HL-60 (cell line): ENCODE measurements around the gene CACNA2D3.

Experiments used
- CTCF ChIP-seq: IDR thresholded peaks from one replicate; pipeline ENCODE4 v1.5.1; 2011; ENCODE audit warnings: low read length, control low read depth, inconsistent platforms; ENCODE audit not compliant: insufficient read depth
- GABPA ChIP-seq: IDR thresholded peaks from 2 replicates; pipeline ENCODE4 v1.6.1; 2012; ENCODE audit warnings: low read depth
- POLR2AphosphoS5 ChIP-seq: IDR thresholded peaks from 2 replicates; pipeline ENCODE4 v1.6.1; 2012; ENCODE audit warnings: low read depth
- REST ChIP-seq: IDR thresholded peaks from 2 replicates; pipeline ENCODE4 v1.6.1; 2012; ENCODE audit warnings: low read depth; ENCODE audit not compliant: insufficient replicate concordance
- SPI1 ChIP-seq: IDR thresholded peaks from 2 replicates; pipeline ENCODE4 v1.6.1; 2012; ENCODE audit warnings: low read depth, mild to moderate bottlenecking, borderline replicate concordance

DNA sequence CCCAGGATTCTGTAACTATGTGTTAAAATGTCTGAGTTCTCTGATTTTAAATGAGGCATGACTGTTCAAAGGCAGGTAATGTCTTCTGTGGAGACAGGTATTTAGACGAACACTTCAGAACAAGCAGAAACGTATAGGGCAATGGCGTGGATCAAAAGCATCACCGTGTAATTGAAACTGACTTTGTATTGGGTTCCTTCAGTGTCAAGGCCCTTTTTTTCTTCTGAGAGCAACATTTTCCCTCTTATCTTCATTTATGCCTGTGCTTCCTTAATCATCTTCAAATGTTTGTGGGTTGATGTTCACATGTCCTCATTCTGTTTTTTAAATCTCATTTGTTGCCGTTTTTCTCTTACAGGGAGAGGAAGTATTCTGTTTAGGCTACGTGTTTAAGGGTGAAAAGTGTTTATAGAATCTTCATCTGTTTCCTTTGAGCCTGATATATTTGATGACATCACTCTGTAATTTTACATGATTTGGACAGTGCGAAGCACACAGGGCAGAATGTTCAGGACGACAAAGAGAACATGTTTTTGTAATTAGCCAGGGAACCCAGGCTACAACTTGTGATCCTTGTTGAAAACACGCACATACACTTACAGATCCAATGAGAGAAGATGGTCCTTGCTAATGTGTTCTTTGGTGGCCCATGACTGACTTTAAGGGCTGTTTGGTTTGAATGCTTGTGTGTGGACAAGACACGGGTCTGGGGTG is 609.5 kb downstream of the CACNA2D3 start:
- TF ChIP-seq CTCF (no peak), SPI1 (no peak), REST (no peak), POLR2AphosphoS5 (no peak), GABPA (no peak)
